Endothelial cell of umbilical vein (primary cell): ENCODE data around the gene MAEA.

ENCODE experiments used
- CTCF ChIP-seq, 2 donors: IDR thresholded peaks; 1 replicate in 1 of 2; 2 replicates in 1 of 2; pipeline ENCODE4 v1.5.1; 2011; ENCODE audit warnings: low read length in 2 of 2, mild to moderate bottlenecking in 2 of 2, moderate library complexity in 2 of 2, control low read depth in 1 of 2, inconsistent platforms in 1 of 2, low read depth in 1 of 2; ENCODE audit not compliant: insufficient read depth in 1 of 2; ENCODE audit errors: extremely low read depth in 1 of 2
- EZH2 ChIP-seq: IDR thresholded peaks from 2 replicates; pipeline ENCODE4 v1.6.1; 2012; ENCODE audit warnings: borderline replicate concordance, low read depth, mild to moderate bottlenecking, moderate library complexity, low read length, inconsistent platforms; ENCODE audit not compliant: severe bottlenecking
- GATA2 ChIP-seq: IDR thresholded peaks from 2 replicates; pipeline ENCODE4 v1.7.0; 2011; ENCODE audit warnings: low read depth, mild to moderate bottlenecking, moderate library complexity, mixed read lengths, low read length; ENCODE audit not compliant: insufficient read length, insufficient read depth
- JUN ChIP-seq: IDR thresholded peaks from 2 replicates; pipeline ENCODE4 v1.6.1; 2011; ENCODE audit warnings: borderline replicate concordance, low read depth; ENCODE audit not compliant: insufficient read length, insufficient read depth
- MYC ChIP-seq: IDR thresholded peaks from one replicate; pipeline ENCODE4 v1.6.1; 2011; ENCODE audit warnings: mild to moderate bottlenecking, low read depth, low read length
- POLR2A ChIP-seq: IDR thresholded peaks from 2 replicates; pipeline ENCODE4 v1.6.1; 2012; ENCODE audit warnings: low read depth, mild to moderate bottlenecking, control low read depth, low read length
- POLR2AphosphoS5 ChIP-seq: IDR thresholded peaks from 2 replicates; pipeline ENCODE4 v1.6.1; 2012; ENCODE audit warnings: low read depth, mild to moderate bottlenecking, control low read depth, low read length, moderate library complexity; ENCODE audit not compliant: insufficient read depth

GRCh38 chr4:1294891-1295290 is 5.2 kb downstream of the MAEA start:
- no peak for TF ChIP-seq CTCF (IDR thresholded peaks at IDR 0.05; ENCODE audit: extremely low read depth in 1 of 2, insufficient read depth in 1 of 2, low read depth in 1 of 2, low read length in 2 of 2)
- TF ChIP-seq GATA2 = no peak
- no peak for TF ChIP-seq JUN
- TF ChIP-seq POLR2A = no peak
- TF ChIP-seq POLR2AphosphoS5 = no peak
- TF ChIP-seq EZH2 = no peak
- TF ChIP-seq MYC = no peak
